Endothelial cell of umbilical vein (primary cell): ENCODE measurements around the gene KCNMA1.

Source experiments
- CTCF ChIP-seq, 2 donors: IDR thresholded peaks; 1 replicate in 1 of 2; 2 replicates in 1 of 2; pipeline ENCODE4 v1.5.1; 2011; ENCODE audit warnings: low read length in 2 of 2, mild to moderate bottlenecking in 2 of 2, moderate library complexity in 2 of 2, control low read depth in 1 of 2, inconsistent platforms in 1 of 2, low read depth in 1 of 2; ENCODE audit not compliant: insufficient read depth in 1 of 2; ENCODE audit errors: extremely low read depth in 1 of 2
- EZH2 ChIP-seq: IDR thresholded peaks from 2 replicates; pipeline ENCODE4 v1.6.1; 2012; ENCODE audit warnings: borderline replicate concordance, low read depth, mild to moderate bottlenecking, moderate library complexity, low read length, inconsistent platforms; ENCODE audit not compliant: severe bottlenecking
- FOS ChIP-seq: IDR thresholded peaks from 2 replicates; pipeline ENCODE4 v1.6.1; 2011; ENCODE audit warnings: mild to moderate bottlenecking, low read length, moderate library complexity, borderline replicate concordance; ENCODE audit not compliant: insufficient read depth
- GATA2 ChIP-seq: IDR thresholded peaks from 2 replicates; pipeline ENCODE4 v1.7.0; 2011; ENCODE audit warnings: low read depth, mild to moderate bottlenecking, moderate library complexity, mixed read lengths, low read length; ENCODE audit not compliant: insufficient read length, insufficient read depth
- JUN ChIP-seq: IDR thresholded peaks from 2 replicates; pipeline ENCODE4 v1.6.1; 2011; ENCODE audit warnings: borderline replicate concordance, low read depth; ENCODE audit not compliant: insufficient read length, insufficient read depth
- POLR2A ChIP-seq: IDR thresholded peaks from 2 replicates; pipeline ENCODE4 v1.6.1; 2012; ENCODE audit warnings: low read depth, mild to moderate bottlenecking, control low read depth, low read length
- POLR2AphosphoS5 ChIP-seq: IDR thresholded peaks from 2 replicates; pipeline ENCODE4 v1.6.1; 2012; ENCODE audit warnings: low read depth, mild to moderate bottlenecking, control low read depth, low read length, moderate library complexity; ENCODE audit not compliant: insufficient read depth

- TF ChIP-seq POLR2A, result no peak
- no peak for TF ChIP-seq CTCF (IDR thresholded peaks at IDR 0.05; ENCODE audit: extremely low read depth in 1 of 2, insufficient read depth in 1 of 2, low read depth in 1 of 2, low read length in 2 of 2)
- no peak for TF ChIP-seq EZH2
- TF ChIP-seq JUN, result no peak
- no peak for TF ChIP-seq FOS
- TF ChIP-seq GATA2, result no peak
- no peak for TF ChIP-seq POLR2AphosphoS5
These were observed 26.4 kb downstream of the KCNMA1 start for GRCh38 chr10:77611221-77611620.
